OCI-M2 (cell line): ENCODE data around the gene NRP1.
"Not testable (repeated sequence)": the region's sequence is repeated elsewhere in the genome, so short reads cannot be mapped to it uniquely, and the experiment has no call there.

ENCODE experiments used
- DNase-seq: peaks from one replicate; lab custom pipeline; 2025; ENCODE audit not compliant: unreplicated experiment; lab: John Stamatoyannopoulos, UW

NRP1 gene

DNA sequence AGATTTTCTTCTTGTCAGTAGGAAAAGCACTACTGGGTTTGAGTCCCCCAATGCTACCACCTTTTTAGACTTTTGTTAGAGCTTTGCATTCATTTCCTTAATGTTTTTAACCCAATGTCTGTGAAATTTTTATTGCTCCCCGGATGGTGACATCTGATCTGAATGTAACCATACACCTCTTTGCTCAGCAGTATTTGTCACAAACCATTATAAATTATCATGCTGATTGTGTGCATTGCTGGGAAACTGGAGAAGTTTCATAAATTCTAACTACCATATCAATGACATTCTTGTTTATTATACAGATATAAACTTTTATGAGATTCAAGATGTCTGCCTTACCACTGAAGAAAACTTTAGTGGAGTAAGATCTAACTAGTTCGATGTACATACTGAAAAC lies 8.5 kb downstream of the NRP1 start:
- no peak for DNase-seq

DNA sequence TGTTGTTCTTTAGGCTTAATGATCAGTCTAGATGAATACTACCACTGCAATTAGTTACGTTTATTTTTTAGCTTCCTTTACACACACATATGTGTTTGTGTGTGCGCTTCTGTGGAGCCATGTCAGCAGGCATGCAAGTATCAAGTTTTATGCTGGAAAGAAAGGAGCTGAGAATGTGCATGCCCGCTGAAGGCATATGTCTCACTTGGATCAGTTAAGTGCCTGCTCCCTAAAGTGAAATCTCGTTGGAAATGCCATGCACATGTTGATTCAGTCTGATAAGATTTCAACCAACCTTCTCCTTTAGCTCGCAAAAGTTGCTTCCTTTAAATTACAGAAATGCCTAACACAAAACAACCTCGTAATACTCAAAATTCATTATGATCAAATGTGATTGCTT lies 10.7 kb downstream of the NRP1 start:
- DNase-seq: no peak

DNA sequence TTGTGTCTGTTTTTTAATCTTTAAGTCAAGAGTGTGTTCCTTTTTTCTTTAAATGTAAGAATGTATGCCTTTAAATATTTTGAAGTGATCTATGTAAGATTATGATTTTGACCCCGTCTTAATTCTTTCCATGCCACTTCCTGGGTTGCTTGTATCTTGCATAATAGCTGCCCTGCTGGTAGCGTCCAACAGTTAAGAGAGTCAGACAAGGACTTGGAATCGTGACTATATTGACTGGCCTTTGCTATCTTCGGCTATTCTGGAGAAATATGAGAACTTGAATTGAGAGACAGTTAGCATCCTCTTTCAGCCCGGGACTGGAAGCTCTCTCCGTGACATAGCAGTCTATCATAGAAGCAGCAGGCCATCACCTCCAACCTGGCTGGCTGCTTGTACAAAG lies 13.0 kb downstream of the NRP1 start:
- no peak for DNase-seq

DNA sequence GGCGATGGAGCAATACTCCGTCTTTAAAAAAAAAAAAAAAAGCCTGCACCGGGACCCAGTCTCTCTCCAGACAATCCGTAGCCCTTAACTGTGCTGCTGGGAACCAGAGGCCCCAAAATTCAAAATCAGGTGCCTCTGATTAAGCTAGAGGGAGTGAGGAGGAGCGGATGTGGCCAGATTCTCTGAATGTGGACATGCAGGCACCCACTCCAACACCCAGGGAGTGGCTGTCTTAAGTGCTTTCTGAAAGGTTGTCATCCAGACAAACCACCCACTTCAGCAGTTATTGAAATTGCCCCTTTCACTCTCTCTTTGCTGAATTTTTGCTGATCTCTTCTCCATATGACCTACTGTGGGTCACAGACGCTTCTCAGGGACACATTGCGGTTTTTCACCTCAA lies 14.2 kb downstream of the NRP1 start:
- DNase-seq: no peak

DNA sequence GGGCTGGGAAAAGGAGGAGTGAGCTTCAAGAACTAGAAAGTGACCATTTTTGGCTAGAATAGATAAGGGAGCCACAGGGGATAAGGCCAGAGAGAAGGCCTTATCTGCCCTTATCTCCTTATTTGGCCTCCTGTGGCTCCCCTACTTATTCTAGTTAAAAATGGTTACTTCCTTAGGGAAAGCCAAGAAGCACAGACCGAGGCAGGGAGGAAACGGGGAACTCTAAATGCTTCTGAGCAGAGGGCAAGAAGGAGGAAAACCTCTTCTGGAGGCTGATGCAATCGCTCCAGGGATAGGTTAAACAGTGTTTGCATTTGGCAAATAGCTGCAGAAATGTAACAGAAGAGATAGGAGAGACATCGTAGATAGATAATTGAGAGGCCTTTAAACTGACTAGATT lies 18.6 kb downstream of the NRP1 start:
- no peak for DNase-seq

DNA sequence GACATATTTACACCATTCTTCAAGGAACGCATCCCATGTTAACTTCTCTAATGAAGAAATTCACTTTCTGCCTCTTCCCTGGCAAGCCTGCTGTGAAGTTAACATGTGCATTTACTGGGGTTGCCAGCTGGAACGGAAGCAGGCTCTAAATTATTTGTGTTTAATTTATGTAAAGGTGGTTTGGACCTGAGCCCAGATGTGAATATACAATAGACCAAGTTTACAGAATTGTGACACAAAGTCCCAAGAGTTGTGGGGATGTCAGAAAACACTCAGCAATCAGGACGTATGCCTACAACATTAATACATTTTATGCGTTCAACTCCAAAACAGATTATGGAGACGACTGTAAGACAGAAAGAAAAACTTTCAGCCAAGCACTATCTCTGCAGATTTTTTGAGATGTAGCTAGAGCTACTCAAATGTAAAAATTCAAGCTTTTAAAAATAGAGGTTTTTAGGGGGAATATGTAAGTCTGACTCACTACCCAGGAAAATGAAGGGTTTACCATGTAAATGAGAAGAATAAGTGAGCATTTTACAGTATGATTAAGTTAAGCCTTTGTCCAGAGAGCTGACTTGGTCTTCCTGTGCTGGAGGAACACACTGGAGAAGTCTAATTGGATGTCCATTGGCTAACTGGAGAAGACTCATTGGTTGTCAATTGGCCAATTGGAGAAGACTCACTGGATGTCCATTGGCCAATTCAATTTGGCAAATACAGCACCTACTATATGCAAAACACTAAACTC lies 19.5 kb downstream of the NRP1 start:
- DNase-seq: no peak

DNA sequence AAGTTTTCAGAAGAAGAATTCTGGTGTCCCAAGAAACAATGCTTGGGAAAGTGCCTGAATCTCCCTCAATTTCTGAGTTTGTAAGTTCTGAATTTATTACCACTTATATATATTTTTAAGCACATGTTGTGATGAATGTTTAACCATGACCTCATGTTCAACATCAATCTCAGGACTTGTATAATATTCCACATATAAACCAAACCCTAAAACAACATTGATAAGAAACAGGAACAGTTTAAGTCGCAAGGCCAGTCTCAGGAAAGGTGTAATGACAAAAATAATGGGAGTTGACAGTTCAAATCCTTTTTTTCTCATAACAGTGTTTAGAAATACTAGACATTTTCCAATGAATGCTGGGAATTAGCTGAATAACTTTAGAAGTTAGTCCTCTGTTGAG lies 22.8 kb downstream of the NRP1 start:
- DNase-seq: no peak

DNA sequence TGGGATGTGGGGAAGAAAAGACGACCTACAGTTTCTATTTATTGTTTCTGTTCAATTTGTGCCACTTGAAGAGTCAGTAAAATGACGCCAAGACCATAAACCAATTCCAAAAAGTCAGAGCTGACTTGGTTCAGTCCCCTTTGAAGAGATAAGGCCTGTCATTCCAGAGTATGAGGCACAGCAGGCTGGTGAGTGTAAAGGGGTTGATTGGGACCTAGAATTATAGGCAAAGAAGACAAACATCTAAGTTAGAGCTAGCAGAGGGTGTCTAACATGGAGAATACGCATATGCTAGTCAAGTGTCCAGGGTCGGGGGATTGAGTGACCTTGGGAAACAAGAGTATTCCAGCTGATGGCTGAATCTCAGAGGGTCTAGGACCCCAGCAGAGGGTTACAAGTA lies 23.6 kb downstream of the NRP1 start:
- DNase-seq: no peak

DNA sequence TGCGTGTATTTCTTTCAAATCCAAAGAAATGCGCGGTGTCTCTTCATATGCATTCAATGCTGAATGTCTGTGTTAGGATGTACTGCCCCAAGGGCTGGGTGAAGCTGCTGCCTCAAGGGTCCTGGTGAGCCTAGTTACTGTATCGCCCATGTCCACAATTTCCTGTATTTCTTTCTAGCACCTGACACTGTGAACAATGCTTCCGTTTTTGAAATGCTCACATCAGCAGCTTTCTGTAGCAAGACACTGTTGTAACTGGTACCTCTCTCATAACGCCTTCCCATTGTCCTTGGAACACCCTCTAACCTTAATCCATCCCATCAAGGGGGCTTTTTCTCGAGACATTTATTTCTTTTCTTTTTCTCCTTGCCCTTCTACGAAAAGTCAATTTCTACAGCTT lies 25.1 kb downstream of the NRP1 start:
- no peak for DNase-seq

DNA sequence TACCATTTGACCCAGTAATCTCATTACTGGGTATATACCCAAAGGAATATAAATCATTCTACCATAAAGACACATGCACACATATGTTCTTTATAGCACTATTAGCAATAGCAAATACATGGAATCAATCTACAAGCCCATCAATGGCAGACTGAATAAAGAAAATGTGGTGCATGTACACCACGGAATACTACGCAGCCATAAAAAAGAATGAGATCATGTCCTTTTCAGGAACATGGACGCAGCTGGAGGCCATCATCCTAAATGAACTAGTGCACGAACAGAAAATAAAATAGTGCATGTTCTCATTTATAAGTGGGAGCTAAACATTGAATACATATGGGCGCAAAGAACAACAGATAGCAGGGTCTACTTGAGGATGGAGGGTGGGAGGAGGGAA lies 26.6 kb downstream of the NRP1 start:
- DNase-seq: no peak

DNA sequence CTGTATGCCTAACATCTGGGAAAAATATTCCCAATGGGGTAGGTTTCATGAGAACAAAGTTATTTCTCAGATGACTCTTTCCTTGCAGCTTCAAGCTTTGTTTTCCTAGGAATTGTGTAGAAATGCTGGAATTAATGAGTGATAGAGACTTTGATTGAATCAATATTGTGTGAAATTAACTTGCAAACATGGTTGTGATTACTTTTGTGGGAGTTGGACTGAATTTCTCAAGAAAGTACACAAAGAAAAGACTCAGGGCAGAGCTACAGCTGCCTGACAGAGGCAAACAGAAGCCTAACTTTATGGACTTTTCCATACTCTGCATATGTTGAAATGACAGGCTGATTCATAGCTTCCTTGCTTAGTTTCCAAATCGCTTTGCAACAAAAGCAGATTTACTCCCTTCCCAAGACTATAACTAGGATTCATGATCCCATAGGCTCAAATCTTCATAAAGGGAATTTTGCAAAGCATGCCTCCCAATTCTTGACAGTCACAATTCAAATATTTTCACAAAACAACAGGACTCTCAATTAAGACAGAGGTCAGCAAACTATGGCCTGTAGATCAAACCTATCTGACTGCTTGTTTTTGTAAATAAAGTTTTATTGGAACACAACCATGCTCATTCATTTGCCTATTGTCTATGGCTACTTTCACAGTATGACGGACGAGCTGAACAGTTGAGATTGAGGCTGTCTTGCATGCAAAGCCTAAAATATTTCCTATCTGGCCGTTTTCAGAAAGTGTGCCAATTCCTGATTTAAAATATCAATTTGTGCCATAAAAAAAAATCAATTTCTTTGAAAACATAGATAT lies 27.6 kb downstream of the NRP1 start:
- DNase-seq: no peak

DNA sequence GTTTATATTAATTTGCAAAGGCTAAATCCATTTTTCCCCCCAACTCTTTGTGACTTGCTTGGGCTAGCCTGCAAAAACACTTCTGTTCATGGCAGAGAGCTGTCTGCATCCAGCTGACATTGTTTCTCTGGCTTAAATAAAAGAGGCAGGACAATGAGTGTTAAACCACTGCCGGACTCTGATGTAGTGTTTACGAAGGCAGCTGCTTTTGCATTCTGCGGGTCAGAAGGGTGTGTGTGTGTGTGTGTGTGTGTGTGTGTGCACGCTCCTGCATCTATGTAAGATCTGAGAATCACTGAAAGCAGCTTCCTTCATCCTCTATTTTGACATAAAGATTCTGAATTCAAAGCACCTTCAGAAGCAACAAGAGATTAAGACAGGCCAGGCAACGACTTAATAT lies 28.3 kb downstream of the NRP1 start:
- no peak for DNase-seq

DNA sequence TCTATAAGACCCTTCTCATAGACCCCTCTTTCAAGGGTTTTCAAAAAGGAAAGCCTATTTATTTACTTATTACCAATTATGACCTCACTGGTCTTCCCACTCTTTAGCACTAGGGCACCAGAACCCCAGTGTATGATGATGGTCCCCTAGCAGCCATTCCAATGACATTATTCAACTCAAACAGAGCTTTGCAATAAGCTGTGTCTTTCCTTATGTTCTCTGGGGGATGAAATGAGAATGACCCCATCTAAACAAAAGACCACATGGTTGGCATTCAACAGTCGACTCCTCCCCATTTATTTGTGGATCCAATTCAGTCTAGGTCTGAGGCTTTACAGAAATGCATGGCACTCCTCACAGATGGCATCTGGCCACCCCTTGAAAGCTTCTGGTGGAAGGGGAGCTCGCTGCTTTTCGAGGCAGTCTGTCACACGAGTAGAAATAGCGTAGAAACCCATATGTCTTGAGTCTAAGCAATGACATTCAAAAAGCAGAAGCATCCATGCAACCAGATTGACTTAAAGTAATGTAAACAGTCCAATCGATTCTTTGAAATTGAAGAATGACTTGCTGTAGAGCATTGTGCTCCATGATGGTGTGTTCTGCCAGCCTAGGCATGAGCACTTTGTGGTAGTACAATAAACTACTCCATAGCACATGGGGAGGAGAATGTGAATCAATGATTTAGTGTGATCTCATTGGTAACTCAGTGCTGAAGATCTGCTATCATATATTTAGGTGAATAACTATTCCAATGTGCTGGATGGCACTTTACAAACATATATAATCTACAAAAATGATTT lies 29.8 kb downstream of the NRP1 start:
- no peak for DNase-seq

DNA sequence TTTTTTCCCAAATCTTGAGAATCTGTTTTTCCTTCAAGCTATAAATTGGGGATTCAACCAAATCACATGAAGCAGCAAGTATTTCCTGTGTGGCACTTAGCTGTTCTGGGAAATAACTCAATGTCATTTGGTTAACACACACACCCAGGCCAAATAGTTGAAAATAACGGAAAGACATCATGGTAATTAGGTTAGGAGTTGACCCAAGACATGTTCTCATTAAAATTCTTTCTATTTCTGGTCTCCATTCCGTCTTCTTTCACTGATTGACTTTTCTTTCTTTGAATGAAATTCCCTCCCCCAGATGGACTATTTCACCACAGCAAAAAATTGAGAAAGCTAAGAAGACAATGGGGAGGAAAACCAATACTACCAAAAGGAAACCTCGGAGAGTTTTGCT lies 30.5 kb downstream of the NRP1 start:
- no peak for DNase-seq

DNA sequence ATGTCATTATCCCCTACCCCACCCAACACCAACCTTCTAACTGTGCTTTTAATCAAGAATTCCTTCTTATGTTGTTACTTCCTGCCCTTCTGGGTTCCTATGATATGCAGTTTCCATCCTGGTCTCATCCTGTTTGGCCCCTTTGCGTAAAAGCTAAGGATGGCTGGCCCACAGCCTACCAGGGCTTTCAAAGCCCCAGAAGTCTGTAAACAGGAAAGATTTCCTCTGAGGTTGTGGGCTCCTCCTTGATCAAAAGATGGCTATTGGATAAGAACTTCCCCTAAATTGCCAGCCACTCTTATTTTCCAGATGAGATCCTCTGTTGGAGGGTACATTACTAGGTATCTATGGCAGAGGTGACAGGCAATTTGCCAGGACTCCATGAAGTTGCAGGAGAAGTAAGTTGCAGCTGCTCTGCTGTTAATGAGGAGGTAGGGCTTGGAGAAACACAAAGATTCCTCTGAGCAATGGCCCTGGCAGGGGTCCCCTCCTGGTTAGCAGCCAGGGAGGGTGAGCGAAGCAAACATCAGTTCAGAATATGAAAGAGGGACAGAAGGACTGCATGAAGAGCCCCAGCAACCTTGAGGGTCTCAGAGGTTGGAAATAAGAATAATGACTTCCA lies 32.1 kb downstream of the NRP1 start:
- no peak for DNase-seq

DNA sequence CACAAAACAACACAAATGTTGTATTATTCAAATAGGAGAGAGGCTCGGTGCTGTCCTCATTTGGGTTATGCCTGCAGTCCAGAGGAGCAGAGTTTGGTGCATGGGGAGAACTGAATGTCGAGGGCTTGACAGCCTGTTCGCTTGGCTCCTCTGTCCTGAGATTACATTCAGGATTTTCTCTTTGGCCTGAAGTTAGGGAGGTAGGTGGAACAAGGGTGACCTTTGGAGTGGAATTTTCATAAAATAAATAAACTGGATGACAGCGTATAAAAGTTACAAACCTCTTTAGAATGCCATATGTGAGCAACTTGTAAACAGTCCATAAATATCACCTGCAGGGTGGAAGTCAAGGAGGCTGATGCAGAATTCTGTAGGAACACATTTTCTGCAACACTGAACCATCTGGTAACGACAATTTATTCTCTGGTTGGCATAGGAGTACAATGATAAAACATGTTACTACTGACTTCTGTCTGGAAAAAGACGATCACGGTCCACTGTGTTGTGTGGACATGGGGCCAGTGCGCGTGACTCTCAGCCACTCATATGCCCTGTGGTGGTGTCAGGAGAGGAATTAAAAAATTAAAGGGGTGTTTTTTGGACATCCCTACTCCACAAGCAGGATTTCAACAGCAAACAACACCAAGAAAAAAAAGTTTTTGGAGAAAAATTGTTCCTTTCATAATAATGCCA lies 33.2 kb downstream of the NRP1 start:
- DNase-seq: no peak

DNA sequence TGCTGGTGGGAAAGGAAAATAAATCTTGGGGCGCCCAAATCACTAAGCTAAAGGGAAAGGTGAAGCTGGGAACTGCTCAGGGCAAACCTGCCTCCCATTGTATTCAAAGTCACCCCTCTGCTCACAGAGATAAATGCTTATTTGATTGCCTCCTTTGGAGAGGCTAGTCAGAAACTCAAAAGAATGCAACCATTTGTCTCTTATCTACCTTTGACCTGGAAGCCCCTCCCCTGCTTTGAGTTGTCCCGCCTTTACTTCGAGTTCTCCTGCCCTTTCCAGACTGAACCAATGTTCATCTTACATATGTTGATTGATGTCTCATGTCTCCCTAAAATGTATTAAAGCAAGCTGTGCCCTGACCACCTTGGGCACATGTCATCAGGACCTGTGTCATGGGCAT lies 33.9 kb downstream of the NRP1 start:
- not testable (repeated sequence) for DNase-seq

DNA sequence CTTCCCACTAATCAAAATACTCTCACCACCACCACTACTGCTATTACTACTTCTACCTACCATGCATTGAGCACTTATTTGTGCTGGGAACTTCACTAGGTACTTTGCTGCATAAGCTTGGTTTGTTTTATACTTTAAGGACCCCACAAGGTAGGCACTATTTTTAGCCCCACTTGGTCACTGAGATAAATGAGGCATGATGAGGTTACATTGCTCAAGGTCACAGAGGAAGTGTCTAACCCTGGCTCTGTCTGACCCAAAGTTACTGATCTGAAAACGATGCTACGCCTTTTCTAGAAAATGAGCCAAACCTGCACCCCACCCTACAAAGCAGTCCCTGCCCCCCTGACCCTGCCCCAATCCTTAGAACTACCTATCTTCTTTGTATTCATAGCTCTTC lies 35.6 kb downstream of the NRP1 start:
- DNase-seq: no peak

DNA sequence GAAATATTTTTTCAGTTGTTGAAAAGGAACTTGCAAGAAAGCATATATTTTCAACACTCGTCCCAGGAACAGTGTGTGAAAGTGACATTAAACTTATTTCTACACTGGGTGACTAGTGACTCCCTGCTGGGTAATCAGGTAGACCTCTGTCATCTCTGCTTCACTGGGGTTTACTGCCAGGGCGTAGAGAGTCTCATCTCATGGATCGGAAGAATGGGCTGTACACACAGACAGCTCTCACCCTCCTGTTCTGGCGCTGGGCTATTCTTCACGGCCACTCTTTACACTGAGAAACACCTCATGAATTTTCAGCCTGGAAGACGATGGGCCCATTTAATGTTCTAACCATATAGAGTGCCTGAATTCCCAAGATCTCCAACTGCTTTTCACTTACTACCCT lies 36.4 kb downstream of the NRP1 start:
- DNase-seq: no peak

DNA sequence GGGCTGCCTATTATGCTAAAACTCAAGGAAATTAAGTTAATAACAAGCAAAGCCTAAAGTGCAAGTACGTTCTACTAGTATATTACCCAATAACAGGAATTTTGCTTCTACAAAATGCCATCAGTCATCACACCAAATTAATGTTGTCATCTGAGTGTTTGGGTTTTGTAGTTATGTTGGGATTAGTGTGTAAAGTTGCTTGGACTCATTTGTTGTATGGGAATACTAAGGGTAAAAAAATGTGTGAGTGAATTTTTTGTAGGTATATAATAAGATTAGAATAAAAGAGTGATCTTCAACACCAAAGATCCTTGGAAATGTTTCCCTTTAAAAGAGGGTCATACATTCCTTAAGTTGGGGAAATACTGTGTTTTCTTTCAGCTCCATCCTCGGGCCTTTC lies 38.6 kb downstream of the NRP1 start:
- no peak for DNase-seq
